GM23338 (cell line): ENCODE results near the gene SCARF1. TPM values are rescaled to one million over a fixed set of nuclear protein-coding genes. Genes with fewer than 3 reads are reported as not detected.

Experiments
- ATAC-seq: fragments of 200-7000 bp; cut with Tn5 transposase; 3 replicates; pipeline ENCODE4 v1.9.1; 2020
- DNase-seq: peaks from one replicate; pipeline ENCODE4 v3.0.0-alpha.2; 2015; ENCODE audit warnings: low spot score
- H2AFZ ChIP-seq: fragments of 200-600 bp; sonication (generic); 2 replicates; pipeline ENCODE4 v1.8.0; 2016; ENCODE audit warnings: antibody characterized with exemption, mild to moderate bottlenecking, moderate library complexity
- H3F3A ChIP-seq: fragments of 200-600 bp; sonication (generic); replicated peaks from 2 replicates; pipeline ENCODE4 v1.8.0; 2017; ENCODE audit warnings: antibody characterized with exemption, mixed run types, low read depth
- H3K27ac ChIP-seq: fragments of 200-600 bp; sonication (generic); 2 replicates; pipeline ENCODE4 v1.6.1; 2016; ENCODE audit warnings: low read depth
- H3K27me3 ChIP-seq: fragments of 200-600 bp; sonication (generic); 2 replicates; pipeline ENCODE4 v1.8.0; 2016; ENCODE audit warnings: mild to moderate bottlenecking, mixed run types, moderate library complexity; ENCODE audit not compliant: insufficient read depth
- H3K36me3 ChIP-seq: fragments of 200-600 bp; sonication (generic); 2 replicates; pipeline ENCODE4 v1.8.0; 2016; ENCODE audit warnings: mild to moderate bottlenecking; ENCODE audit not compliant: insufficient read depth
- H3K4me1 ChIP-seq: fragments of 200-600 bp; sonication (generic); 2 replicates; pipeline ENCODE4 v1.8.0; 2016; ENCODE audit warnings: mild to moderate bottlenecking, moderate library complexity; ENCODE audit not compliant: insufficient read depth
- H3K4me2 ChIP-seq: fragments of 200-600 bp; sonication (generic); 2 replicates; pipeline ENCODE4 v1.7.1; 2017; ENCODE audit warnings: mixed run types
- H3K4me3 ChIP-seq: fragments of 200-600 bp; sonication (generic); 2 replicates; pipeline ENCODE4 v1.6.1; 2016; ENCODE audit warnings: mixed run types
- H3K79me2 ChIP-seq: fragments of 200-600 bp; sonication (generic); replicated peaks from 2 replicates; pipeline ENCODE4 v1.8.0; 2017; ENCODE audit warnings: mild to moderate bottlenecking; ENCODE audit not compliant: insufficient read depth
- H3K9me2 ChIP-seq: fragments of 200-600 bp; sonication (generic); 2 replicates; pipeline ENCODE4 v1.8.0; 2017; ENCODE audit not compliant: insufficient read depth
- H4K20me1 ChIP-seq: fragments of 200-600 bp; sonication (generic); replicated peaks from 2 replicates; pipeline ENCODE4 v1.8.0; 2017; ENCODE audit warnings: mild to moderate bottlenecking; ENCODE audit not compliant: insufficient read depth
- H3K27ac Mint-ChIP-seq: 2 replicates; pipeline ENCODE4 v1.8.0; 2020; ENCODE audit warnings: inconsistent platforms, mild to moderate bottlenecking, moderate library complexity, mixed read lengths
- H3K27me3 Mint-ChIP-seq: 3 replicates; pipeline ENCODE4 v1.8.0; 2022; ENCODE audit warnings: low read depth, mild to moderate bottlenecking, moderate library complexity, mixed read lengths, inconsistent platforms; ENCODE audit not compliant: insufficient read depth, poor library complexity
- H3K36me3 Mint-ChIP-seq: 3 replicates; pipeline ENCODE4 v1.8.0; 2021; ENCODE audit warnings: low read depth, mild to moderate bottlenecking, inconsistent platforms, moderate library complexity, mixed read lengths
- H3K4me1 Mint-ChIP-seq: 3 replicates; pipeline ENCODE4 v1.8.0; 2020; ENCODE audit warnings: mild to moderate bottlenecking, inconsistent platforms, mixed read lengths
- H3K4me3 Mint-ChIP-seq: 3 replicates; pipeline ENCODE4 v1.8.0; 2021; ENCODE audit warnings: moderate library complexity, mild to moderate bottlenecking, inconsistent platforms, mixed read lengths
- H3K9me3 Mint-ChIP-seq: 3 replicates; pipeline ENCODE4 v1.8.0; 2020; ENCODE audit warnings: moderate library complexity, mild to moderate bottlenecking, inconsistent platforms, mixed read lengths
- CTCF ChIP-seq, 2 experiments: fragments of 200-600 bp in 1 of 2; sonication (generic) in 1 of 2; conservative IDR thresholded peaks; 2 replicates each; pipeline versions ENCODE4 v1.5.1 to v1.6.1; 2016 to 2017; ENCODE audit warnings: antibody characterized with exemption in 2 of 2, low read depth in 2 of 2, mild to moderate bottlenecking in 2 of 2, moderate library complexity in 1 of 2
- ETS1 ChIP-seq: IDR thresholded peaks from 2 replicates; pipeline ENCODE4 v1.6.1; 2016; ENCODE audit warnings: antibody characterized with exemption
- EZH2 ChIP-seq: fragments of 200-600 bp; sonication (generic); IDR thresholded peaks from one replicate; pipeline ENCODE4 v1.8.0; 2017; ENCODE audit warnings: antibody characterized with exemption, mild to moderate bottlenecking, low read depth; ENCODE audit not compliant: unreplicated experiment
- JUNB ChIP-seq: IDR thresholded peaks from one replicate; pipeline ENCODE4 v1.6.1; 2016; ENCODE audit warnings: antibody characterized with exemption; ENCODE audit not compliant: unreplicated experiment
- NANOG ChIP-seq: IDR thresholded peaks from 2 replicates; pipeline ENCODE4 v1.6.1; 2016; ENCODE audit warnings: antibody characterized with exemption, borderline replicate concordance
- POLR2AphosphoS5 ChIP-seq: IDR thresholded peaks from 2 replicates; pipeline ENCODE4 v1.6.1; 2016; ENCODE audit warnings: antibody characterized with exemption, low read depth
- STAT1 ChIP-seq: IDR thresholded peaks from one replicate; pipeline ENCODE4 v1.6.1; 2016; ENCODE audit warnings: antibody characterized with exemption; ENCODE audit not compliant: unreplicated experiment
- ZNF114 ChIP-seq: fragments of 250-450 bp; sonication (Bioruptor Pico); IDR thresholded peaks from 2 replicates; pipeline ENCODE4 v1.5.0; 2020; ENCODE audit warnings: mild to moderate bottlenecking, moderate library complexity
- ZNF462 ChIP-seq: fragments of 250-450 bp; sonication (Bioruptor Pico); IDR thresholded peaks from 2 replicates; pipeline ENCODE4 v1.5.0; 2020; ENCODE audit warnings: mild to moderate bottlenecking, moderate library complexity
- polyA plus RNA-seq: library from polyadenylated mRNA; unstranded; fragments of >200 nt; fragmentation: Nextera tagmentation; extraction: Ambion mirVana; gene quantifications from 2 replicates; pipeline ENCODE4 v1.2.1, GENCODE V29; 2016
- total RNA-seq: library from RNA; depleted of rRNA; stranded (reverse); fragments of >200 nt; shearing (Covaris generic); gene quantifications from 2 replicates; pipeline ENCODE4 v1.2.3, GENCODE V29; 2014

Gene SCARF1
- total and polyA plus RNA-seq, 2 experiments from 2014 or later: 0.76 to 1.6 TPM

- Mint-ChIP-seq H3K4me1 (no peaks in the 10 kb centered on the region; the same call in 2 of the 3 replicates), H3K27me3 (peaks cover 13% of the 10 kb centered on the region), H3K4me3 (no peak overlapping the region), H3K36me3 (peaks cover 17% of the 10 kb centered on the region), H3K27ac (no peak overlapping the region), H3K9me3 (peaks cover 31% of the 10 kb centered on the region)
- Histone ChIP-seq H3K9me2 (no peaks in the 10 kb centered on the region; the same call in 1 of the 2 replicates), H2AFZ (no peak overlapping the region), H4K20me1 (no peaks in the 10 kb centered on the region), H3K79me2 (no peaks in the 10 kb centered on the region), H3F3A (no peaks in the 10 kb centered on the region), H3K27ac (no peak overlapping the region), H3K4me3 (no peak overlapping the region), H3K36me3 (no peaks in the 10 kb centered on the region), H3K4me1 (no peaks in the 10 kb centered on the region), H3K27me3 (no peaks in the 10 kb centered on the region), H3K4me2 (no peak overlapping the region)
- ATAC-seq: no peak
- TF ChIP-seq ETS1 (no peak), NANOG (no peak), POLR2AphosphoS5 (no peak)
- no peak for DNase-seq
Measured at GRCh38 chr17:1693339-1693738, 47.8 kb upstream of the SCARF1 start.

GRCh38 chr17:1690544-1691221 lies 45.2 kb upstream of the SCARF1 start:
- H3K9me3 Mint-ChIP-seq: peaks cover 34% of the 10 kb centered on the region
- Histone ChIP-seq H3K9me2 (no peaks in the 10 kb centered on the region; the same call in 1 of the 2 replicates), H3K36me3 (no peaks in the 10 kb centered on the region), H3K4me2 (no peak overlapping the region), H3K79me2 (no peaks in the 10 kb centered on the region), H2AFZ (no peak overlapping the region), H3K27ac (no peak overlapping the region), H3K27me3 (no peaks in the 10 kb centered on the region), H3F3A (no peaks in the 10 kb centered on the region), H3K4me3 (no peak overlapping the region), H3K4me1 (no peaks in the 10 kb centered on the region), H4K20me1 (no peaks in the 10 kb centered on the region)
- no peak overlapping the region for H3K27ac Mint-ChIP-seq
- no peak for DNase-seq
- H3K4me3 Mint-ChIP-seq: no peak overlapping the region
- peaks cover 17% of the 10 kb centered on the region for H3K36me3 Mint-ChIP-seq
- no peak for TF ChIP-seq POLR2AphosphoS5
- TF ChIP-seq ZNF462 (CRISPR knock-in tag): no peak
- TF ChIP-seq ZNF114 (CRISPR knock-in tag): no peak
- no peak for TF ChIP-seq EZH2
- no peak for TF ChIP-seq JUNB
- no peak for TF ChIP-seq STAT1
- TF ChIP-seq CTCF (conservative IDR thresholded peaks at IDR 0.05; ENCODE audit: low read depth in 2 of 2): no peak
- no peak for TF ChIP-seq NANOG
- peaks cover 13% of the 10 kb centered on the region for H3K27me3 Mint-ChIP-seq
- no peak for ATAC-seq
- H3K4me1 Mint-ChIP-seq: no peaks in the 10 kb centered on the region; the same call in 2 of the 3 replicates
